HG02571 (cell line): ENCODE measurements around the gene C1QTNF12.
"Not testable (repeated sequence)": the region's sequence is repeated elsewhere in the genome, so short reads cannot be mapped to it uniquely, and the experiment has no call there.

ENCODE experiments used
- ATAC-seq: cut with Tn5 transposase; IDR thresholded peaks from one replicate; pipeline ENCODE4 v1.9.1; 2021; ENCODE audit warnings: mild to moderate bottlenecking, moderate library complexity; ENCODE audit not compliant: unreplicated experiment

Gene C1QTNF12

GRCh38 chr1:1199961-1200875, 46.3 kb downstream of the C1QTNF12 start:
- no peak for ATAC-seq

- no peak for ATAC-seq
These were observed 47.2 kb downstream of the C1QTNF12 start for GRCh38 chr1:1199141-1199960.

GRCh38 chr1:1198423-1199140, 47.9 kb downstream of the C1QTNF12 start:
- ATAC-seq, result no peak

GRCh38 chr1:1197551-1198422, 48.7 kb downstream of the C1QTNF12 start:
- ATAC-seq, result no peak

GRCh38 chr1:1197188-1197500, 49.4 kb downstream of the C1QTNF12 start:
- ATAC-seq, result no peak

- ATAC-seq, result no peak
These were observed 49.9 kb downstream of the C1QTNF12 start for GRCh38 chr1:1196431-1197187.

- ATAC-seq, result not testable (repeated sequence)
These were observed 50.8 kb downstream of the C1QTNF12 start for GRCh38 chr1:1195726-1196125.

- ATAC-seq, result no peak
These were observed 51.8 kb downstream of the C1QTNF12 start for GRCh38 chr1:1194723-1195122.
